Amygdala (tissue), 56 donors: Measurements from ENCODE around the gene SORCS3.
A peak's percentile ranks its signal among the peaks of the same experiment; 100 is the strongest.

Experiments used
- DNase-seq, 56 donors: peaks; one replicate each; lab custom pipeline; 2025; lab: John Stamatoyannopoulos, UW

Gene SORCS3

GRCh38 chr10:104766341-104766740, 125.3 kb downstream of the SORCS3 start:
- peak in 11 of 56 donors; percentile 1 to 20 (median 15) for DNase-seq

- no peak for DNase-seq
Observed at GRCh38 chr10:104767282-104767681, 126.2 kb downstream of the SORCS3 start.

GRCh38 chr10:104767745-104768144, 126.7 kb downstream of the SORCS3 start:
- DNase-seq: no peak

GRCh38 chr10:104773105-104773504, 132.0 kb downstream of the SORCS3 start:
- no peak for DNase-seq

GRCh38 chr10:104774234-104774633, 133.1 kb downstream of the SORCS3 start:
- no peak for DNase-seq

DNA sequence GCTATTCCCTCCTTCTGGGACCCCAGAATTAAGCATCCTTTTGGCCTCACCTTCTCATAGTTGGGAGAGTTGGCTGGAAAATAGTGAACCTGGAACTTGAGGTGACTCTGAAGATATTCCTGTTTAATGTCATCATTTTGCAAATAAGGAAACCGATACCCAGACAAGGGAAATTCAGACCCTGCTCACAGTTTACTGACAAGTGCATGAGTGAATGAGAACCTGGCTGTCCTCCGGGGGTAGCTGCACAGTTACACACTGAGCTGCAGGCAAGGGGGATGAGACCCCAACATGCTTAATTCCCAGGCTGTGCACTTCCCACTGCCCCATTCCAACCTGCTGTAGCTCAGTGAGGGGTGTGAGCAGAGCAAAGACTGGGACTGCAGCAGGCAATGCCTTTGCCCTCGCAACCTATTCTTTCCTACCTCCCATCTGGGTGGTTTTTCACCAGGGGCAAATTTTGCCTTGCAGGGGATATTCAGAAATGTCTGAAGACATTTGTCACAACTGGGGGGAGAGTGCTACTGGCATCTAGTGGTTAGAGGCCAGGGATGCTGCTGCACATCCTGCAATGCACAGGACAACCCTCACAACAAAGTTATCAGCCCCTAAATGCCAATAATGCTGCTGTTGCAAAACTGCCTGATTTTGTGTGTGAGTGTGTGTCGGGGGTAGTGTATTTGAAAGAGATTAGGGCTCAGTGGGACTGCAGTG, 136.2 kb downstream of the SORCS3 start:
- DNase-seq: peak in 11 of 56 donors; percentile 2 to 33 (median 4)

- DNase-seq: no peak
Observed at GRCh38 chr10:104778371-104778770, 137.3 kb downstream of the SORCS3 start.

DNA sequence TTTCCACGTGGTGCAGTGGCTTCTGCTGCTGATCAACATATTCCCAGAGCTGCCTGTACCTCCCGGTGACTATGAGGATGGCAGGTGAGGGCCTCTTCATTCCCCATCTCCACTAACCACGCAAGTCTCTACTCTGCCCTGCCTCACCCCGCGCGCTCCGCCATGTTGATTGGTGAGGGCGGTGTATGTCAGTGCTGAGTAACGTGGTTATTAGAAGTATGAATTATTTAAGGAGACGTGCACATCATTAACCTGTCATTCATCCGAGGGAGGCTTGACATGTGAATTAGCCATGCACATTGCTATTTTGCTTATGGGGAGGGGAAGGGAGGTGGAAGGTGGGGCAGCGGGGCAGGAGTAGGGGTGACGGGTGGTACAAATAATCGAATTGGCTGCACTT, 138.6 kb downstream of the SORCS3 start:
- no peak for DNase-seq

GRCh38 chr10:104780165-104780564, 139.1 kb downstream of the SORCS3 start:
- DNase-seq: no peak

- DNase-seq: no peak
Observed at GRCh38 chr10:104780946-104781595, 140.0 kb downstream of the SORCS3 start.

DNA sequence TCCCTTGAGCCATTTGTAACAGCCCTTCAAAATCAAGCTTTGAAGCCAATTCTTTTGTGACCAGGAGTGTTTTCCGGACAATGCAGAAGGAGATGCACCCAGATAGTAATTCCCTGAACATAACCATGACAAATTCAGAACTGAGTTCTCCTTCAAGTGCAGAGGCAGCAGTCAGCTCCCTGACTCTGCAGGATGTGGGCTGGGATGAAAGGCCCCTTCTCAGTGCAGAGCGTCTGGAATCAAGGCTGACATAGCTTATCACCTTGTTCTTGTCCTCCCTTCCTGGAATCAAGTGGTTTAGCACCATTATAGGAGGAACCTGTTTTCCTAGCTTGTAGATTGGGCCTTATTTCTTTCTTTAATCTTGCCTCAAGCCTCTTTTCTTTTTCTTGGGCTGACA, 143.4 kb downstream of the SORCS3 start:
- no peak for DNase-seq

DNA sequence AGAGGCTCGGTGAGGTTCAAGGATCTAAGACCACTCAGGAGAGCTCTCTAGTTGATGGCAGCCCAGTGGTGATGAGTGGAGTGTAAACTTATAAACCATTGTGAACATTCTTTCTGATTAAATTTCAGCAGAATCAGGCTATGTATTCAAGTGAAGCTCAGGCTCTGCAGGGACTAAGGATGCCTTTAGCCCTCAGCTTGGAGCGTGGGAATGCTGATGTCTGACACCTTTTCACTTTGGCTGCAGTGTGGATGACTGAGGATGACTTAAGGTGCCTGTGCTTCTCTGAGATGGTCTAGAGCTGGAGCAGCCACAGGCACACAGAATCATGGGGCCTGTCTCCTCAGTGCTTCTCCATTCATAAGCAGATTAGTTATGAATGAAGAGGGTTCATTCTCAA, 150.4 kb downstream of the SORCS3 start:
- DNase-seq: no peak

DNA sequence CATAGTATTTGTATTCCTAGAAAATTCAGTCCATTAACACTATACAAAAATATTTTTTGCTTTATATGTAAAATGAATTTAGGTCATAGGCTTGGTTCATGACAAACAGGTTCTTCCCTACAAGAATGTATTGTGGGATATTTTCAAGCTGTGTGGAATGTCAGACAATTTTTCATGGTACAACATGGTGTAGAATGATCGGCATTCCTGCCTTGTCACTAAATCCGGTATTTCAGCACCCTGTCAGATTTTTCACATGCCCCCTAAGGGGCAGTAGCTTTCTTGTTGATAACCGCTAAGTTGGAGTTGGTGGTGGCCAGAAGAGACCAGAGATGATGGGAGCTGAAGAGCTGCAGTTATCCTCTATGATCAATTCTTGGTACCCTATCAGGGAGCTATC, 154.3 kb downstream of the SORCS3 start:
- DNase-seq: no peak

DNA sequence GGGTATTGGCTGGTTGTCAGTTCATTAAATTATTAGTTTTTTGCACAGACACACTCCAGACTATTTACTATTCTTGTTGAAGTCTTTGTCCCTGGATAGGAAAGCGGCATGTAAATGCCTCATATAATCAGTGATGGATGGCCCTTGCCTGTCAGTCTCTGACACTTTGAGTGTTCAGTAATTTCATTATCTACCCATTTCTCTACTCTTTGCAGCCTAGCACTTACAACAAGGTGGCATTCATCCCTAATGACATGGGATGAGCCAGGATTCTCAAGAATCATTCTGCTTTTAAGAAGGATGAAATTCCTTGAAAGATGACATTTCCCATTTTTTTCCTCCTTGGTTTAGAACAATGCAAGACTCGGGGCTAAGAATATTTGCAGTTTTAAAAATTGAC, 155.7 kb downstream of the SORCS3 start:
- DNase-seq: no peak

DNA sequence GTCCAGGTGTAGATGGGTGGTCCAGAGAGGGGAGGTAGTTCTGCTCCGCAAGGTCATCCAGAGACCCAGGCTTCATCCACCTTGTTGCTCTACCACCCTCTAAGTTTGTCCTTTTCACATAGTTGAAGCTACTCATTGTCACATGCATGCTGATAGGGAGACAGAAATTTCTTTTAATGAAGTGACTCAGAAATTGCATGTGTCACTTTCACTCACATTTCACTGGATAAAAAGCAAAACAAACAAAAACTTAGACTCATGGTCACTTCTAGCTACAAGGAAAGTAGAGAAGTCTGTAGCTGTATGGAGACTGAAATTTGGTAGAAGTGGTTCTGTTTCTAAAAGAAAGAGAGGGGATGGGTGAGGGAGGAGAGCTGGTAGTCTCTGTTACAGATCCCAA, 161.9 kb downstream of the SORCS3 start:
- DNase-seq: no peak

DNA sequence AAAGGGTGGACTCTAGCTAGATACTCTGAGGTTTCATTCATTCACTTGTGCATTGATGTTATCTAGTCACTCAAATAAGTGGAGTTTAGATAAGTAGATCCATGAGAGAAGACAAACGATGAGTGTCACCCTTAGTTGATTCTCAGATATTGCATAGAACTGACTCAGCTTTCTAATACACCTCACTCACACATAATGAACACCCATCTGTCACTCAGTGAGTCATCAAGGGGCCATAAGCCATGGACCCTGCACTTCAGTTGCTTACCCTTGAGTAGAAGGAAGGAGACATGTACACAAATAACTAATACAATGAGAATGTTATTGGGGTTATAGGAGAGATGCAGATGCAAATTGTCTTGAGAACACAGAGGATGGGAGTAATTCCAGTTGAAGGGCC, 163.8 kb downstream of the SORCS3 start:
- DNase-seq: no peak

GRCh38 chr10:104806801-104807200, 165.7 kb downstream of the SORCS3 start:
- DNase-seq: no peak

DNA sequence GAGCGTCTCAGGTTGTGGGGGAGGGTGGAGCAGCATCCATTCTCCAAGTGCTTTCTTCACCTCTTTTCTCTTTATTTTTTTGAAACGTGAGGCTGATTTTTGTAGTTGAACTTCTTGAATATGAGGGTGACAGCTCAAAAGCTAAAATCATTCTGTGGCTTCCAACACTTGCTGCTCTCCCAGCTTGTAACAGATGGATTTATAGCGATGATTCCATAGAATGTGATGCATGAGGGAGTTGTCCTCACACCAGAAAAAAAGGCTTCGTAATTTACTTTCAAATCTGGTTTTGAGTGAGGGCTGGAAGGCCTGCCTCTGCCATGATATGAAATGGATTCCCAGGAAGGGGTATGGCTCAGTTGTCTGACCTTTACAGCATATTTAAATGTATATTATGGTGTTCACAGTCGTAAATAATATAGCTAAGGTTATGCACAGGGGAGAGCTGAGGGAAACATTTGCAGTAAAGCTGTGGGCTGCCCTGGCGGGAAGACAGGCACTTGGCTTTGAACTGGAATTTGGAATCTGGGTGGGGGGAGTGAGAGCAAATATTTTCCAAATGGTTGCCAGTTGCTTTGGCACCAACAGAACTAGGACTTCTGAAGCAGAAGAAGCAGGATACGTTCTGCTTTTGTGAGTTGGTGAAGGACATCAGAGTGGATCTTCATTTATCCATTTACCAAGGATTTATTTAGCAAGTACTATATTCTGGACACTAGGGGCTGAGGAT, 166.7 kb downstream of the SORCS3 start:
- no peak for DNase-seq

DNA sequence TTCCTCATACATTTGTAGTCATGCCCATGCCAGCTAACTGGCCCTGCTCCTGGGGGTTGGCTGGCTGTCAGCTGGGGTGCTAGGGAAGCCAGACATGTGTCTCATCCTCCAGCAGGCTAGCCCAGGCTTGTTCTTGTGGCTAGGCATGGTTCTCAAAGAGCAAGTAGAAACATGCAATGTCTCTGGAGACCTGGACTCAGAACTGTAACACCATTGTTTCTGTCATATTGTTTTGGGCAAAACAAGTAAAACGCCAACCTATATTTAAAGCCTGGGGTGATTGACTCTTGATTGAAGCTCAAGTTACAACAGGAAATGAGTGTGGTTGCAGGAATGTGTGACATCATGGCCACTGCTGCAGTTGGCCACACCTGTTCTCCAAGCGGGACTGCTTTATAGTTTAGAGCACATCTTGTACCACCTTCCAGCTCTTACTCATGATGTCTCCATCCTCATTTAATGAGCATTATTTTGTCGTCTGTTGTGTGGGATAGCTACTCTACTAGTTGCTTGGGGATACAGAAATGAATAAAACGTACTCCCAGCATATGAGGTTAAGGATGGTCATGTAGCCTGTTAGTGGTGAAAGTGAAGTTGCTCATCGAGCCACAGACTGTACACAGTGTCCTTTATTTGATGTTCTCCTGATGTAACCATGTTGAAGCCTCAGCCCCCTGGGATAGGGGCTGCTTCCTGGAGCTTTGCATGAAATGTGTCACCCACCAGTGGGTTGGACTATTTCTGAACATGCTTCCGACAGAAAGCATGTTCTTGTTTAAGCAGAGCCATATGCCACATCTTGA, 168.4 kb downstream of the SORCS3 start:
- peak in 2 of 56 donors; percentile 8 to 14 for DNase-seq

- no peak for DNase-seq
Observed at GRCh38 chr10:104811166-104811565, 170.1 kb downstream of the SORCS3 start.

GRCh38 chr10:104816501-104816900, 175.4 kb downstream of the SORCS3 start:
- no peak for DNase-seq
